Ecto neural progenitor cell (in vitro differentiated cells): Measurements from ENCODE around the gene ALG9.
"Not testable (repeated sequence)": the region's sequence is repeated elsewhere in the genome, so short reads cannot be mapped to it uniquely, and the experiment has no call there.

Experiments
- DNase-seq: peaks from one replicate; pipeline ENCODE4 v3.0.0-alpha.2; 2018; ENCODE audit warnings: low spot score

The ALG9 gene

GRCh38 chr11:111795334-111795985 lies 75.9 kb downstream of the ALG9 start:
- no peak for DNase-seq

- no peak for DNase-seq
Measured at GRCh38 chr11:111793863-111794262, 77.5 kb downstream of the ALG9 start.

- no peak for DNase-seq
Measured at GRCh38 chr11:111792955-111793500, 78.4 kb downstream of the ALG9 start.

- DNase-seq: no peak
Measured at GRCh38 chr11:111792314-111792713, 79.1 kb downstream of the ALG9 start.

- no peak for DNase-seq
Measured at GRCh38 chr11:111788464-111788863, 82.9 kb downstream of the ALG9 start.

GRCh38 chr11:111788051-111788450 lies 83.3 kb downstream of the ALG9 start:
- no peak for DNase-seq

GRCh38 chr11:111785886-111786412 lies 85.4 kb downstream of the ALG9 start:
- no peak for DNase-seq

- DNase-seq: no peak
Measured at GRCh38 chr11:111785076-111785475, 86.3 kb downstream of the ALG9 start.

- DNase-seq: not testable (repeated sequence)
Measured at GRCh38 chr11:111784311-111784710, 87.1 kb downstream of the ALG9 start.

- DNase-seq: no peak
Measured at GRCh38 chr11:111782109-111782741, 89.2 kb downstream of the ALG9 start.

GRCh38 chr11:111779118-111779517 lies 92.3 kb downstream of the ALG9 start:
- DNase-seq: no peak

GRCh38 chr11:111778047-111778558 lies 93.3 kb downstream of the ALG9 start:
- no peak for DNase-seq

- no peak for DNase-seq
Measured at GRCh38 chr11:111777094-111778046, 94.0 kb downstream of the ALG9 start.

GRCh38 chr11:111776398-111777093 lies 94.8 kb downstream of the ALG9 start:
- no peak for DNase-seq

- DNase-seq: no peak
Measured at GRCh38 chr11:111774955-111775710, 96.2 kb downstream of the ALG9 start.

- no peak for DNase-seq
Measured at GRCh38 chr11:111772535-111772934, 98.8 kb downstream of the ALG9 start.

- not testable (repeated sequence) for DNase-seq
Measured at GRCh38 chr11:111771205-111771604, 100.2 kb downstream of the ALG9 start.

GRCh38 chr11:111770581-111771134 lies 100.7 kb downstream of the ALG9 start:
- no peak for DNase-seq

GRCh38 chr11:111766834-111767142 lies 104.6 kb downstream of the ALG9 start:
- DNase-seq: no peak
